HCT116 (cell line): Measurements from ENCODE around the gene HNRNPL.

ENCODE experiments used
- ATF3 ChIP-seq: IDR thresholded peaks from 2 replicates; pipeline ENCODE4 v1.6.1; 2012
- FOSL1 ChIP-seq: IDR thresholded peaks from 2 replicates; pipeline ENCODE4 v1.6.1; 2012; ENCODE audit warnings: low read depth
- POLR2A ChIP-seq: IDR thresholded peaks from 2 replicates; pipeline ENCODE4 v1.7.0; 2011; ENCODE audit warnings: borderline replicate concordance; ENCODE audit not compliant: insufficient read depth, insufficient read length; ENCODE audit errors: extremely low read depth
- POLR2AphosphoS5 ChIP-seq: IDR thresholded peaks from 2 replicates; pipeline ENCODE4 v1.6.1; 2011; ENCODE audit warnings: mild to moderate bottlenecking, low read depth, low read length, moderate library complexity
- RAD21 ChIP-seq: IDR thresholded peaks from 2 replicates; pipeline ENCODE4 v1.6.1; 2012; ENCODE audit warnings: low read depth, mild to moderate bottlenecking
- YY1 ChIP-seq: IDR thresholded peaks from 2 replicates; pipeline ENCODE4 v1.6.1; 2011; ENCODE audit warnings: low read length, low read depth, moderate library complexity, mild to moderate bottlenecking; ENCODE audit not compliant: insufficient replicate concordance; ENCODE audit errors: extremely low read depth
- TF ChIP-seq, protein P1 (sequence below), 3 experiments: fragments of 200-600 bp in 1 of 3; sonication (generic) in 1 of 3; IDR thresholded peaks in 2 of 3; conservative IDR thresholded peaks in 1 of 3; 2 replicates each; pipeline ENCODE4 v1.5.1; 2012 to 2017; ENCODE audit warnings: low read depth in 2 of 3, low read length in 2 of 3, antibody characterized with exemption in 1 of 3, borderline replicate concordance in 1 of 3, control low read depth in 1 of 3, mild to moderate bottlenecking in 1 of 3, mixed read lengths in 1 of 3, mixed run types in 1 of 3, moderate library complexity in 1 of 3; ENCODE audit not compliant: insufficient read depth in 1 of 3

DNA sequence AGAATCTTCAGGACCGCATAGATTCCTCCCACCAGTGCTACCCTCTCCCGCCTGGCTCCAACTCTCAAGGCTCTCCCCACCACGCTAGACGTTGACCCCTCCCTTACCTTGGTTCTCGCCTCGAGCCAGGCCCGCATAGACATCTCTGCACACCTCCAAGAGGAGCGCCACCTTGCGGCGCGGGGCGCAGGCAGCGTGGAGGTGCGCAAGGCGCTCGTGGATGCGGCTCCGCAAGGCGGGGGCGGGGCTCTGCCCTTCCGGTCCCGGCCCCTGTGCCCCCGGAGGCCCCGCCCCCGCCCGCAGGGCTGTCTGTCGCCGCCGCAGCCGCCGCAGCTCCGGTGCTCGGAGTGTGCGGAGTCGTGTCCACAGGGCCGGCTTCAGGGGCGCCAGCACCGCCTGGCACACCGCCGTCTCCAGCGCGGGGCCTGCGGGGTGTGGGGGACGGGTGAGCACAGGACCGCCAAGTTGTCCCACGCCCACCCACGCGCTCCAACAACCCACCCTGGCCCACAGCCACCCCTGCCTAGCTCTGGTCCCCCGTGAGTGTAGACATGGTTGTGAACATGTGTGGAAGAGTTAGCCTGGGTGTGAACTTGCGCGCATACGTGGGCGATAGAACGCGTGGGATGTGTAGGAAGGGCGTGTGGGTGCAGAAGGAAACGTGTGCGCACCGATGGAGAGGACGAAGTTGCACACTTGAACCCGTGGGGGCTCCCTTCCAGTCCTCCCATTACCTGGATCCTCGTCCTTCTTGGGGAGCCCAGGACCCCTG, 20.2 kb upstream of the HNRNPL start:
- TF ChIP-seq RAD21, result no peak
- TF ChIP-seq, protein P1, sequence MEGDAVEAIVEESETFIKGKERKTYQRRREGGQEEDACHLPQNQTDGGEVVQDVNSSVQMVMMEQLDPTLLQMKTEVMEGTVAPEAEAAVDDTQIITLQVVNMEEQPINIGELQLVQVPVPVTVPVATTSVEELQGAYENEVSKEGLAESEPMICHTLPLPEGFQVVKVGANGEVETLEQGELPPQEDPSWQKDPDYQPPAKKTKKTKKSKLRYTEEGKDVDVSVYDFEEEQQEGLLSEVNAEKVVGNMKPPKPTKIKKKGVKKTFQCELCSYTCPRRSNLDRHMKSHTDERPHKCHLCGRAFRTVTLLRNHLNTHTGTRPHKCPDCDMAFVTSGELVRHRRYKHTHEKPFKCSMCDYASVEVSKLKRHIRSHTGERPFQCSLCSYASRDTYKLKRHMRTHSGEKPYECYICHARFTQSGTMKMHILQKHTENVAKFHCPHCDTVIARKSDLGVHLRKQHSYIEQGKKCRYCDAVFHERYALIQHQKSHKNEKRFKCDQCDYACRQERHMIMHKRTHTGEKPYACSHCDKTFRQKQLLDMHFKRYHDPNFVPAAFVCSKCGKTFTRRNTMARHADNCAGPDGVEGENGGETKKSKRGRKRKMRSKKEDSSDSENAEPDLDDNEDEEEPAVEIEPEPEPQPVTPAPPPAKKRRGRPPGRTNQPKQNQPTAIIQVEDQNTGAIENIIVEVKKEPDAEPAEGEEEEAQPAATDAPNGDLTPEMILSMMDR (IDR thresholded peaks at IDR 0.05 in 2 of 3, conservative IDR thresholded peaks at IDR 0.05 in 1 of 3; ENCODE audit: borderline replicate concordance in 1 of 3, insufficient read depth in 1 of 3, low read depth in 2 of 3, low read length in 2 of 3), result no peak
- TF ChIP-seq ATF3, result no peak
- TF ChIP-seq FOSL1, result no peak
- no peak for TF ChIP-seq YY1
- no peak for TF ChIP-seq POLR2AphosphoS5
- TF ChIP-seq POLR2A, result no peak
